Measurements from ENCODE around the gene LDLRAD2.

GRCh38 chr1:21836010-21836409 lies 23.9 kb downstream of the LDLRAD2 start:
- TF ChIP-seq POLR2A (IDR thresholded peaks at IDR 0.05; ENCODE audit: low read depth, low read length) (no peak), POLR2AphosphoS5 (IDR thresholded peaks at IDR 0.05; ENCODE audit: low read depth, low read length) (no peak), TAF1 (IDR thresholded peaks at IDR 0.05; ENCODE audit: low read depth, low read length) (no peak), SPI1 (IDR thresholded peaks at IDR 0.05; ENCODE audit: low read depth, low read length) (no peak), PAX5 (IDR thresholded peaks at IDR 0.05; ENCODE audit: insufficient read depth, low read length, severe bottlenecking) (no peak)

Measured in GM12891 (cell line).